GM12872 (cell line): ENCODE results near the gene PRR33.

Source experiments
- TF ChIP-seq, protein P1 (sequence below): IDR thresholded peaks from 3 replicates; pipeline ENCODE4 v1.5.1; 2011; ENCODE audit warnings: low read depth, mild to moderate bottlenecking, low read length, moderate library complexity; ENCODE audit not compliant: insufficient read depth

Gene PRR33

DNA sequence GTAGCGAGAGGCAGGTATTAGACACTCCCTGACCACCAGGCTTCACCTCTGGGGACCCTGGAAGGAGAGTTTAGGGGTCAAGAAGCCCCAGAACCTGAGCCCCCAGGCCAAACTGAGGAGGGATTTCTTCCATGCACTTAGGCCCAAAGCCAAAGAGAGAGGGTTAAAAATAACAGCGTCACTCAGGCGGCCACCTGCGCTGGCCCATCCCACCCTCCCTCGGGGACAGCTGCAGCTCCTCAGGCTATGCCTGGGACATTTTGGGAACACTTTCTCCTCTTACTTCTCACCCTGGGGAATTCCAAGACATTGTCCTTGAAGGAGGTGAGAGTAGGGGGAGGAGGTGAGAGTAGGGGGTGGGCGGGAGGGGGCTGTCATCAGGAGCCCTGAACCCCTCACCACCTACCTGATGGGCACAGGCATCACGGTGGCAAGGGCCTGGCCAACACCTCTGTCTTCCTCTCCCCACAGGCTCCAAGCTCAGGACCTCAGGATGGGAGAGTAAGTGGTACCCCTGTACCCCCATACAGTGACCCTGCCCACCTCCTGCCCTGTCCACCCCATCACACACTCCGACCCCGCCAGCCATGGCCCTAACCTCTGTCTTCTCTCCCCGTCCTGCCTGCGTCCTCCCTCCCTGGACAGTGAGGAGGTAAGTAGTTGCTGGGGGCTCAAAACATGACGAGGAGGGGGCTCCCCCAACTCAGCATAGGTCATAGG, 52.3 kb downstream of the PRR33 start:
- TF ChIP-seq, protein P1, sequence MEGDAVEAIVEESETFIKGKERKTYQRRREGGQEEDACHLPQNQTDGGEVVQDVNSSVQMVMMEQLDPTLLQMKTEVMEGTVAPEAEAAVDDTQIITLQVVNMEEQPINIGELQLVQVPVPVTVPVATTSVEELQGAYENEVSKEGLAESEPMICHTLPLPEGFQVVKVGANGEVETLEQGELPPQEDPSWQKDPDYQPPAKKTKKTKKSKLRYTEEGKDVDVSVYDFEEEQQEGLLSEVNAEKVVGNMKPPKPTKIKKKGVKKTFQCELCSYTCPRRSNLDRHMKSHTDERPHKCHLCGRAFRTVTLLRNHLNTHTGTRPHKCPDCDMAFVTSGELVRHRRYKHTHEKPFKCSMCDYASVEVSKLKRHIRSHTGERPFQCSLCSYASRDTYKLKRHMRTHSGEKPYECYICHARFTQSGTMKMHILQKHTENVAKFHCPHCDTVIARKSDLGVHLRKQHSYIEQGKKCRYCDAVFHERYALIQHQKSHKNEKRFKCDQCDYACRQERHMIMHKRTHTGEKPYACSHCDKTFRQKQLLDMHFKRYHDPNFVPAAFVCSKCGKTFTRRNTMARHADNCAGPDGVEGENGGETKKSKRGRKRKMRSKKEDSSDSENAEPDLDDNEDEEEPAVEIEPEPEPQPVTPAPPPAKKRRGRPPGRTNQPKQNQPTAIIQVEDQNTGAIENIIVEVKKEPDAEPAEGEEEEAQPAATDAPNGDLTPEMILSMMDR = no peak

DNA sequence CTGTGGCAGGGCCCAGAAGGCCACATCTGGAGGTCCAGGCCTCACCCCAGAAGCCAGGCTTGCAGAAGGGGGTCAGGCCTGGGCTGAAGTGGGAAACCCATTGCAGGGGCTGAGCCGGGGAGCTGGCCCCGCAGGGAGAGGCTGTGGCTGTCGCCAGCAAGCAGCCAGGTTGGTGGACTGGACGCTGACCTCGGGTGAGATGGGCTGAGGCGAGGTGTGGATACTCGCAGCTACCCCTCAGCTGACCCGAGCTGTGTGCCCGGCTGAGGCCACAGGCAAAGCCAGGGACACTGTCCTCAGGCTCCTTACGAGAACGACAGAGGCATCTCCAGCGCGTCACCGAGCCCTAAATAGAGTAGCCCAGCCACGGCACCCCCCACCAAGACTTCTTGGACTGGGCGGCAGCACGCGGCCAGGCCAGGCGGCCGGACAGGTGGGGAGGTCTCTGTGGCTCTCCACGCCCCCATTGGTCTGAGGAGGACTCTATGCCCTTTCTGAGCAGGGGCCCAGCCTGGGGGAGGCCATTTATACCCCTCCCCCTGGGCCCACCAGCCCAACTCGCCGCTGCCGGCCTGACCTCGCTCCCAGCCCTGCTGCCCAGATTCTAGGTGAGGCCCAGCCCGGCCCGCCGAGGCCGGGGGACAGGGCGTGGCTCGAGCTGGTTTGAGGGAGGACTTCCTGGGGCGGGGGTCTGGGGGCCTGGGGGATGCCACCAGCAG, 53.1 kb downstream of the PRR33 start, which contains the start of gene TNNI2:
TNNI2 (plus strand) TSS at position 556 of the 719 bp plus-strand sequence. CDS start 716 bp downstream, outside the sequence.
- TF ChIP-seq, protein P1 = no peak
